Epidermal melanocyte (primary cell): ENCODE measurements around the gene DACH1.
"Not testable (repeated sequence)": the region's sequence is repeated elsewhere in the genome, so short reads cannot be mapped to it uniquely, and the experiment has no call there.

Experiments used
- DNase-seq: peaks from one replicate; pipeline ENCODE4 v3.0.0; 2011; ENCODE audit warnings: low spot score; ENCODE audit not compliant: insufficient read length

DACH1 gene

DNA sequence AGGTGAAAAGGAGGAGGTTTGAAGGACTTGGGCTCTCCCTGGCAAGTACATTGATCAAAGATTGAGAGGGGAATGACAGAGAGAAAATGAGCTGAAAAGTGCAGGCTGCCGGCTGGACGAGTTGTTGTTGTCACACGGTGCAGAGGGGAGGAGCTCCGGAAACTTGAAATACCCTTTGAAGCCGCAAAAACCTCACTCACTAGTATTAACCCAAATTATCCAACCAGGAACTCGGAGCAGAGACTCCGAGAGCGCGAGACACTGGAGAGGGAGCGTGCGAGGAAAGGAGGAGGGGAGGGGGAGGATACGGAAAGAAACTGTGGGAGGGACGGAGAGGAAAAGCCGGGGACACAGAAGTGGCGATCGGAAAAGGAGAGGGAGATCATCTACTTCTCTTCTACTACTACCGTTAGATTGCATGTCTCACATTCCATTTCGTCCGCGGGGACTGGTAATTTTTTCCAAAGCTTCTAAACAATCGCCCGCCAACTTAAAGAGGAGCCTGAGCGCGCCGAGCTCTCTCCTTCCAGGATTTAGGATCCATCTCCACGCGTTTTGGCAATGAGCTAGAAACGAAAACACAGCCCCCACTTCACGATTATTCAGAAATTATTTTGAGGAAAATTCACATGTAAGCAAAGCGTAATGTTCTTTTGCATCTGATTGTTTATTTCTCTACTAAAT lies at the start of gene DACH1:
Gene DACH1, minus strand, starts transcription at position 74 of the 684 bp plus-strand sequence.
- peak; percentile 30 for DNase-seq

DNA sequence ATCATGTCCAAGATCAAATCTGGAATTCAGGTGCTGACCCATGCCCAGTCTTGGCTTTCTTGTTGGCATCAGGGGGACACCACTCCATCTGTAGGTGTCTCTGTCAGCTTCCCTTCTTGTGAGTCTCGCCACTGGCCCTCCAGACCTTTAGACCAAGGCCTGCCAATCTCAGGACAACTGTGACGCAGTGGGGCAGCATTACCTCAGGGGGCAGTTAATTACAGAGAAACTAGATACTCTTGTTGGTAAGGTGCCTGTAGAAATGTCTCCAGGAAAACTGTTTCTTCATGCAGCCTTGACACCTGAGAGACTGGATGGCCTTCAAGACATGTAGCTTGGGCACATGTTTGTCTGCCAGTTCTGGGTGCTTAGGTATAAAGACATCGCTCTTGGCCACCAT lies 46.7 kb upstream of the DACH1 start:
- no peak for DNase-seq

DNA sequence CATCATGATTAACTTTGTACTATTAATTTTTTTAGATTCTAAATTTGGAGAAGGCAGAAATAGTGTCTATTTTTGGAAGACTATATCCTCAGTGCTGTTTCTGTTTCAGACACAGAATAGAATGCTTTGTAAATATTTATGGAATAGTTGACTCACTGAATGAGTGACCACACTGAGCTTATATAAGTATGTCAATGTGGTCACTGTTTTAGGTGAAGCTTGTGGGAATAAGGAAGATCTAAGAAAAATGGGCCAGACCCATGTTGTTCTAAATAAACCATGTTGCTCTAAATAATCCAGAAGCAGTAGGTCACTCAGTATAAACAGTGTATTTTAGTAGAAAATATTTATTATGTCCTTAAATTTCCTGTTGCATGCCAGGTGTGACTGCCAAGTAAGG lies 45.5 kb upstream of the DACH1 start:
- DNase-seq, result no peak

DNA sequence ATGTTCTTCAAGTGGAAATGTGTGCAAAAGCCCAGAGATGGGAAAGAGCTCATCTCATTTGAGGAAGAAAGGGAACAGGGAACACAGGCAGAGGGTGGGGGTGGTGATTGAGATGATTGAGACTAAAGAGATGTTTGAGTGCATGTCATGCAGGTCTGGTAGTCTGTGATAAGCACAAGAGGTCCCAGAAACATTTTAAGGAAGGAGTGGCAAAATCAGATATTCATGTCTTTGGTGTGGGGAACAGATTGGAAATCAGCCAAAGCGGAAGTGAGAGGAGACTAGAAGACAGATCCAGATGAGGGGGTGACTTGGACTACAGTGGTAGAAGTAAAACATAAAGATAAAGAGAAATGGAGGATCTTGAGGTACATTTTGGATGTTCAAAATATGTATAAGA lies 39.4 kb upstream of the DACH1 start:
- DNase-seq, result no peak

DNA sequence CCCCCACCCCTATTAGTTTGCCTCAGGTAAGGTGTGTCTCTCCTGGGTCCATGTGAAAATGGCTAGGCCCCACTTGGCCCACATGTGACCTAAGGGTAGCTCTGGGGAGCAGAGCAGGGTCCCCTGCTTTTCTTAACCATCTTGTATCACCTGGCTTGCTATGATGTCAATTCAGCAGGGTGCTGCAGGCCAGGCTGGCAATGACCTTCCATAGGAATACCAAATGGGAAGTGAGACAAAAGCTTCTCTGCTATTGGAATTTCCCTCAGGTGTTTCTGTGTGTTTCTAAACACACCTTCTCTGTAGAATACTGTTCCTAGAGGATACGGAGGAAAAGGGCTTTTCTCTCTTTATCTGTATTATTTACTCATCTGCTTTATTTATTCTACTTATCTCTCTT lies 35.7 kb upstream of the DACH1 start:
- no peak for DNase-seq

DNA sequence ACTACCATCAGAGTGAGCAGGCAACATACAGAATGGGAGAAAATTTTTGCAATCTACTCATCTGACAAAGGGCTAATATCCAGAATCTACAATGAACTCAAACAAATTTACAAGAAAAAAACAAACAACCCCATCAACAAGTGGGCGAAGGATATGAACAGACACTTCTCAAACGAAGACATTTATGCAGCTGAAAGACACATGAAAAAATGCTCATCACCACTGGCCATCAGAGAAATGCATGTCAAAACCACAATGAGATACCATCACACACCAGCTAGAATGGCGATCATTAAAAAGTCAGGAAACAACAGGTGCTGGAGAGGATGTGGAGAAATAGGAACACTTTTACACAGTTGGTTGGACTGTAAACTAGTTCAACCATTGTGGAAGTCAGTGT lies 26.5 kb upstream of the DACH1 start:
- DNase-seq, result not testable (repeated sequence)

DNA sequence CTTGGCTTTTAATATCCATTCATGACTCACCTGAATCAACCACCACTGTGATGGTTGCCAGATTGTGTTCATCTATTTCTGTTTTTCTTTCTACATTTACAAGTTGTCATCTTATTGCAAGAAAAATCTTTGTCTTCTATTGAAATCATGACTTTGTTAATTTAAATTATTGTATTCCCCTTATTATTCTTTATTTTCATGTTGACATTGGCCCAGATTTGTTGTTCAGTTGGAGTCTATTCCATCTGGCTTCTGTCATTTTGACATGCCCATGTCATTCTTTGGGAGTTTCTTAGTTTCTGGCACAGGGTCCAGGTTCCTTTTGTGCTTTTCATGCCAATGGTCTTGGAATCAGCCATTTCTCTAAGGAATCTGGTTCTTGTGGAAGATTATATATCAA lies 19.9 kb upstream of the DACH1 start:
- no peak for DNase-seq

DNA sequence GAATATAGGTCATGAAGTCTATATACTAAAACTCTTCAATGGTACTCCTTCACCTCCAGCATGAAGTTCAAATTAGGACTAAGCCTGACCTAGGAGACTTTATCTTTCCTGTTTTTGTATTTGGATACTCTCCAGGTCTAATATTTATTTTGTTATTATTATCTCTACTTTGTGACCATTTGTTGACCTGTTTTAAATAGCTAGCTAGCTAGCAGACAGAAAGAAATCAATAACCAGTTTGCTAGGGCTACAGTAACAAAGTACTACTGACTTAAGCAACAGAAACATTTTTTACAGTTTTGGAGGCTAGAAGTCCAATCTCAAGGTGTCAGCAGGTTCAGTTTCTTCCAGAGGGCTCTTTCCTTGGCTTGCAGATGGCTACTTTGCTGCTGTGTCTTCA lies 15.1 kb upstream of the DACH1 start:
- no peak for DNase-seq

DNA sequence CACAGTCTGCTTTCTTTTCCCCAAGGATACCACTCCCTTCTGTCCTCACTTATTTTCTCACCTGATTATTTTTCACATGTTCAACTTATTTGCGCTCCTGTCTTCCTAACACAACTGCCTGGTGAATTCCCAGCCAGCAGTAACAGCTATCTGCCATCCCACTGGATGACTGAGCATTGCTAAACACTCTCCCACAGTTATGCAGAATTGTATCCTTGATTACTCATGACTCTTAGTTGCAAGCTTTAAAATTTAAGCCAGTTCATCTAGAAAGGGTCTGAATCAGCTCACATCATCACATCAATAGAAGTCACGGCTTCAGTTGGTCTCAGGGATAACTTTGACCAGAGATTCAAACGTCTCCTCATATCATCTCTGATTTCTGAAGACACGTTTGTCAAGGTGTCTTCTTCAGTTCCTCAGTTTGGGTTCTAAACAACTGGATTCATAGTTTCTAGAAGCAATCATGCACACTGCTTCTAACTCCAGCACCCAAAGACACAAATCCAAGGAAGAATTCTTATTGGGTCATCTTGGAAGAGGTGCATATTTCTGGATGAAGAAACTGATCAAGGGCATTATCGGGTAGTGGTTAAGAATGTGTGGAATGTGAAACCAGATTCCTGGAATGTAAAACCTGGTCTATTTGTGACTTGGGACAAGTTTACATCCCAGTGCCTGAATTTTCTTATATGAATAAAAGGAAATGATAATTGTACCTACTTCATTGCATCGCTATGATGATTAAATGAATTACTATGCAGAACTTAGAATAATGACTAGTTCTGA lies 13.9 kb upstream of the DACH1 start:
- no peak for DNase-seq

DNA sequence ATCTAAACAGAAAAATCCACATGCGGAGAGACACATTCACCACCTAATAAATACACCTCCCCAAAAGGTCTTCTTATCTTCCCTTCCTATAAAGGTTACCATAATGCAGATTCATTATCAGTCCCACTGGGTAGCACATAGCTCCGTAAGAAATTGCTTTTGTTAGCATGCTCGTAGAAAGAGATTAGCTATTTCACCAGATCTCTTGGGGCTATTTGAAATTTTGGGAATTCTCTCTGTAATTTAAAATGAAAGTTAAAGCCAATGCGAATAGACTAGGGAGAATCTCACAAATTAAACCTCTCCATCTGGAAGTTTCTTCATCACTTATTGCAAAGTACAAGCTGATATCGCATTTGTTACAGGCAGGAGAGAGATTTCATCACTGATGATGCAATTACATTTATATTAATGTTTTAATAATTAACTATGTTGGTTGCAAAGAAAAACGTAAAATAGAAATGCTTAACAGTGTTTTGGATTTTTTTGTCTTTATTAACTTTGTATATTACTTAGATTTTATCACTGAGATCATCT lies 12.9 kb upstream of the DACH1 start:
- DNase-seq, result no peak

DNA sequence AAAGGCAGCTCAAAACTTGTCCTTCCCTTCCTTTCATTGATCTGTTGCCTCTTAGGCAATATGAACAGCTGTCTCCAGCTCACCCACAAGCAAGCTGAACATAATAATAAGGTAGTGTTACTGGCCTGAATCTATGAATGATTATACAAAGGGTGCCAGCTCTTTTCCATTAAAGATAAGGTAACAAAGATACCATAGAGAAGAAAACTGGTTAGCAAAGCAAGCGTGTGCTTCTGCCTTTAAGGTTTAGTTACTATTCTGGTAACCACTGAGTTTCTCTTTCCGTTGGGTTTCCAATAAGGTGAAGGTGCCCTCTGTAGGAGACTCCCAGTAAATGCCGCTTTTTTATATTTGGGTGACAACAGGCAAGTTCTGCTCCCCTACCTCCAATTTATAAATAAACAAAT lies 12.1 kb upstream of the DACH1 start:
- DNase-seq, result no peak

DNA sequence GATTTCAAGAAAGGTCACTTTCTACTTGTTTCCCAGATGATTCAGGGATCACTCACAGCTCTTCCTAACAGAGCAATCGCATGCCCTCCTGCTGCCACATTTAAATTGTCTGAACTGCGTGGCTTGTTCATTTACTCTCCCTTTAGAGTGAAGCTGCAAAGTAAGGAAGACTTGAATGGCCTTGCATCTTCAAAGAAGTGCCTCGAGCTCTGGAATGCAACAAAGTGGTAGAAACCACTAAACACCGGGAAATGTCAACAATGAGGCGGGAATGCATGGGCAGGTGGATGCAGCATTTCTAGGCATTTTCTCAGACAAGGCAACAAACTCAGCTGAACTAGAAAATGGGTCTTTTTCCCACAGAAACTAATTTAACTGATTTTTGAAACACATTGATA lies 10.3 kb upstream of the DACH1 start:
- no peak for DNase-seq

DNA sequence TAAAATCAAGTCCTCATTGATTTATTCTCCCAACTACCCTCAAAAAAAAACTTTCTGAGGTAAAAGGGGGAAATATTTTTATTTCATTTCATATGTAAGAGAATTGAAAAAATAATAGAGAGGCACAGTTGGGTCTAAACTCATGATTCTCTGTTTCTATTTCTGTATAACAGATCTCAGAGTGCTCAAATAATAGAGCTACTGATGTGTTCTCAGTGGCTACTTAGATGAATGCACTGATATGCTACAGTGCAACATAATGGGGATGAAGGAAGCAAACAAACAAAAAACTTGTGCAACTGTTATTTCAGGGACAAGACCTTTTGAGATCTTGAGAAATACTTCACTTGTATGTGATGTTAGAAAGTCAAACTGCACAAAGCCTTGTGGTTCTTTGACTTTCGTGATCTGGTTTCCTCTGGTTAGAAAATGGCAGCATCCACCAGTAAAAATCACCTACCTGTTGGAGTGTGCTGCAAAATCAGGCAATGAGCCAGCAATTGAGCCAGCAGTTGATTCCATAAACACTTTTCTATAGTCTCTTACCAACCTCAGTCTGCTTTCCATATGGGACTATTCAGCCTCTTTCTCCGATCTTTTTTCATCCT lies 9.7 kb upstream of the DACH1 start:
- no peak for DNase-seq

DNA sequence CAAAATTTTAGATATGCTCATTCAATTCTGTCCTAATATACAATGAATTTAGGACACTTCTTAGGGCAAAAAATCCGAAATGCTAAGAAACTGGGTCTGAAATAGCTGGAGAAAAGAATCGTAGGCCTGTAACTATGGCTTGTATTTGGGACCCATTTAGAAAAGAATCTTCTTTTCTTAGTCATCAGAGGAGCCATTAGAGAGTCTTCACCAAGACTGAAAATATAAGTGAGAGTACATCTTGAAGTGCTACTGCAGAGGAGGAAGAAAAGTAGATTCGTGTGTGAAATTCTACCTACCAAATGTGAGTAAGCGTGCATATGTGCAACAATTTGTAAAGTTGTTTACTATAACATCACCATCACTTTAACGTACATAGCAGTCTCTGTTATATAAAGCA lies 8.8 kb upstream of the DACH1 start:
- DNase-seq, result no peak

DNA sequence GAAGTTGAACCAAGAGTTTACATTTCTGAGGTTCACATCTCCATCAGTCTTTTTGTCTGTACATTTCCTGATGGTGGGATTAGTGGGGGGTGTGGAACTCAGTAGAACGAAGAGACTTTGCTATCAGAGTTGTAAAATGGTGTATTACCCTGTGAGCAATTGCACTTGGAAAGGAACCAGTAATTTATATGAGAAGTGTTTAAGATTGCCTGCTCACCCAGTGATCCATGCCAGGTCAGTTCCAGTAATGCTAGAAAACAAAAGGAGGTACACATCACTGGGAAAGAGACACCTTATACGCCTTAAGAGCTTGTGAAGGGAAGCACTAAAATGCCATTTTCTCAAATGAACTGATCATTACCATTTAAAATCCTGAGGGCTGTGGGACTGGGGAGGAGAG lies 7.5 kb upstream of the DACH1 start:
- DNase-seq, result no peak

DNA sequence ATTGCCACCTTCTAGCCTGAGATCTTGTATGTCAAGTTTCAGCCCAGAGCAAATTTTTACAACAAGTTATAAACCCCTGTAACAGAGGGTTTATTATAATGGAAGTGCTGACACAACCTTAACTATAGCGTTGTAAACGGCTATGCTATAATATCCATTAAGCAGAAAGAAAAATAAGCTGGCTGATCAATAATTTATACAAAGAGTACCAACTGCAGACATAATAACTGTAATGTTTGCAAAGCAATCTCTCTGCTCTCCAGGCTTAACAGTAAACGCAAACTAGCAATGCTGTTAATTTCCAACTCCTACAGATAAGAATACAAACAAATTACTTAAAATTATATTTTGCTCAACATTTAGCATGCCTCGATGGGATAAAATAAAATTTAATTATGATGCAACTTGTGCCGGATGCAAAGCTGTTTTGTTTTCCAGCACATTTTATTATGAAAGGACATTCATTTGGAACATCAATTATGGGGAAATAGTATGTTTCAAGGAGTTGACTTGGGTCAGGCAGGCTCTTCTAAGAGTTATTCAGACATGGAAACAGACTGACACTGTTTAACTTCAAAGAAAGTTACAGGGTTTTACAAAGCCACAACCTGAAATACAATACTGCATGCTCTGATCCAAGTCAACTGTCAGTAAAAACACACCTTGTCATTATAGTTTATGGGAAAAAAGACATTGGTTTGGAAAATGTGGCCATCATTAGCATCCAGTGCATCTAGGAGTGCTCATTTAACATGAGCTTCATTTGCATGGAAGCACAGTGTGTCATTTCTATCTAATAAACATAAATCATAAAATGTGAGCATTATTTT lies 6.6 kb upstream of the DACH1 start:
- DNase-seq, result no peak

DNA sequence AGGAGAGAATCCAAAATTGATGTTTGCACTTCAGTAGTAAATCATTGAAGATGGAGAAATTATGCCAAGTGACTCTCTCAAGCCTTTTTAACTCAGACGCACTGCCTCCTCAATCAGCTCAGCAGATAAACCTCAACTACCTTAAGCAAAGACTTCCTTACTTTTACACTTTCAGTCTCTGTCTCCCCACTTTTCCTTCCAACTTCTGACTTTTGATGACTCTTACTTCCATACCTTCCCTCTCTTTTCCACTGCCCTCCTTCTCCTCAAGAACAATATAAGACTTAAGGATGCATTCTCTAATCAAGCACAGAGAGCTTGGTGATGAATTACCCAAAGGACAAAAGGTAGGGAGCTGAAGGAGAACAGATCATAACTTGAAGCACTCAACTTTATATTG lies 4.8 kb upstream of the DACH1 start:
- DNase-seq, result no peak

DNA sequence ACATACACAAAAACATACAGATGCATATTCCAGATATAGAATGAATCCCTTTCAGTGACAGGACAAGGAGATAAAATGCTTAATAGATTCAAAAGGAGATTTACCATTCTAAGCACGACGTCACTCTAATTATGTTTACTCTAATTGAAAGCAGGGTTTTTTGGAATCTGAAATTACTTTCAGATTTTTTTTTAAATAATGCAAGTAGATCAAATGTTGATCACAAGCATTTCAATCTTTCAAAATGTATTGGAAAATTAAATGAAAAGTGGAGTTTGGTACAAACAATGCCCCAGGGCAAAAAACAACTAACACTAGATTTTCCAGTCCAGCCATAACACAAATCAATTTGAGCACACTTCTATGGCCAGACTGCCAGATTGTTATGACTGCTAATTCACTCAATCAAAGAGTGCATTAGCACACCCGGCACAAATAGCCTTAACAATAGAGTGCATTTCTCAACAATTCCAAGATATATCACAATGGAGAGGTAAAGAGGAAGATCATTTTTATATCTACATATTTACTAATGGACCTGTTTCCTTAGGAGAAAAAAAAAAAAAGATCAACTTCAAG lies 4.3 kb upstream of the DACH1 start:
- DNase-seq, result no peak

DNA sequence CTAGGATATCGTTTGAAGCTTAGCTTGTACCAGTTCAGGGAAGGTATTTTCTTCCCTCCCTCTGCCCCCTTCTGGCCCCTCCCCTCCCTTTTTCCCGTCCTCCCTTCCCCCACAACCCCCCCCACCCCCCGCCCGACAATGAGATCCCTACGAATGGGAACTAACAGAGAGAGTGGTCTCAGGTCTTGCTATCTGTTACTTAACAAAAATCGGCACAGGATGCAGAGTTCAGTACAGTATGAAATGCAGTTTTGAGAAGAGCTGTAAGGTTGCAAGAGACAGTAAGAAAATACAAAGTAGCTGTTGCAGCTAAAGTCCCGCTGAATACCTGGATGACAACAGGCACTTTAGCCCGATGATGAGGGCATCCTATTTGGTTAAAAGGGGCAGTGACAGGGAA lies 3.1 kb upstream of the DACH1 start:
- DNase-seq, result no peak

DNA sequence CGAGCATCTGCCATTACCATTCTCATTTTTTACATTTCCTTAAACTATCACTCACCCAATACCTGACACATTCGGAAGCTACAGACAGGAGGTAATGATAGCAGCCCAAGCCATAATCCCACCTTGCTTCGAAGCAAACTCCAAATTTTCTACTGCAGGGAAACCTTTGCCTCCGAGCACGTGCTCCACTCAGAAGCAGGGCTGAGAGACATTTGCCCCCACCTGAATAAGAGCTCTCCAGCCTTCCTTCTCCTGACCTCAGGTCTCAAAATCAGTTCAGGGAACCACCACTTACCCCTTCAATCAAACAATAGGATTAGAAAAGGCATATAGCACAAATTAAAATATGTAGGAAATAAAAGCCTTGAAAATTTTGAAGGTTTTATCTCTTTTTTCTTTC lies 2.3 kb upstream of the DACH1 start:
- DNase-seq, result no peak
